ENCODE measurements around the gene PGAM5.

Gene PGAM5

DNA sequence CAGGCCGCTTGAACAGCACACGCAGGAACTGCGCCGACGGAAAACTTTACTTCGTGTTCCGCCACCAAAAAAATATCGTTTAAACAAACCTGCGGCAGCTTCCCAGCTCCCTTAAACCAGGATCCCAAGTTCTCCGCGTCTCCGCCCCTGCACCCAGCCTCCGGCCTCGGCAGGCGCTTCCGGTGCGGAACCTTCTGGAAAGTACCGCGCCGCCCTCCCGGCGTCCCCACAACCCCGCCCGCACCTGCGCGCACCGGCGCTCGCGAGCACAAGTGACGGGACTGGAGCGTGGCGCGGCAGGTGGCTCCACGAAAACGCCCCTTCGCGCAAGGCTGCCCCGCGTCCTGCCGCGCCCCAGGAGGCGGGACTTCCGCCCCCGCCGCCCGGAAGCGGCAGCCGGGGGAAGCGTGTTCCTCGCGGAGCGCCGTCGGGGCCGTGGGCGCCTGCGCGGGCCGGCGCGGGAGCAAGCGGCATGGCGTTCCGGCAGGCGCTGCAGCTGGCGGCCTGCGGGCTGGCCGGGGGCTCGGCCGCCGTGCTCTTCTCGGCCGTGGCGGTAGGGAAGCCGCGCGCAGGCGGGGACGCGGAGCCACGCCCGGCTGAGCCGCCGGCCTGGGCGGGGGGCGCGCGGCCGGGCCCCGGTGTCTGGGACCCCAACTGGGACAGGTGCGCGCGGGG, at the start of gene PGAM5:
TSS of gene PGAM5 (plus strand) at position 438 of the 675 bp plus-strand sequence. CDS start at position 473, 35 bp downstream.
- peaks cover 0 to 6% of the 10 kb centered on the region in 2 donors for H3K4me1 ChIP-seq (ENCODE audit: control insufficient read depth in 1 of 2, insufficient read depth in 2 of 2, low read length in 2 of 2)
- peak within 1 kb of the TSS; percentile 84 to 94 for H3K4me3 ChIP-seq (ENCODE audit: low read depth in 1 of 2, low read length in 2 of 2)
- peaks cover 7 to 11% of the 10 kb centered on the region in 2 donors for H3K36me3 ChIP-seq (ENCODE audit: control insufficient read depth in 1 of 2, insufficient read depth in 2 of 2, low read length in 2 of 2)
- no peaks in the 10 kb centered on the region for H3K9me3 ChIP-seq (ENCODE audit: control insufficient read depth in 1 of 2, low read length in 2 of 2)
- H3K27ac ChIP-seq (ENCODE audit: low read depth, low read length): peak within 1 kb of the TSS; percentile 83
- peak within 1 kb of the TSS; percentile 71 to 86 for H3K9ac ChIP-seq (ENCODE audit: low read depth in 1 of 2, low read length in 2 of 2)
- no peaks in the 10 kb centered on the region for H3K27me3 ChIP-seq (ENCODE audit: control insufficient read depth in 1 of 2, insufficient read depth in 2 of 2, low read length in 2 of 2)

GRCh38 chr12:132660996-132661395, 49.6 kb upstream of the PGAM5 start:
- Histone ChIP-seq H3K9me3 (ENCODE audit: control insufficient read depth in 1 of 2, low read length in 2 of 2) (no peaks in the 10 kb centered on the region), H3K27me3 (ENCODE audit: control insufficient read depth in 1 of 2, insufficient read depth in 2 of 2, low read length in 2 of 2) (no peaks in the 10 kb centered on the region), H3K27ac (ENCODE audit: low read depth, low read length) (no peak overlapping the region), H3K4me3 (ENCODE audit: low read depth in 1 of 2, low read length in 2 of 2) (no peak overlapping the region), H3K4me1 (ENCODE audit: control insufficient read depth in 1 of 2, insufficient read depth in 2 of 2, low read length in 2 of 2) (no peaks in the 10 kb centered on the region), H3K9ac (ENCODE audit: low read depth in 1 of 2, low read length in 2 of 2) (no peak overlapping the region), H3K36me3 (ENCODE audit: control insufficient read depth in 1 of 2, insufficient read depth in 2 of 2, low read length in 2 of 2) (peaks cover 50 to 99% of the 10 kb centered on the region in 2 donors)

DNA sequence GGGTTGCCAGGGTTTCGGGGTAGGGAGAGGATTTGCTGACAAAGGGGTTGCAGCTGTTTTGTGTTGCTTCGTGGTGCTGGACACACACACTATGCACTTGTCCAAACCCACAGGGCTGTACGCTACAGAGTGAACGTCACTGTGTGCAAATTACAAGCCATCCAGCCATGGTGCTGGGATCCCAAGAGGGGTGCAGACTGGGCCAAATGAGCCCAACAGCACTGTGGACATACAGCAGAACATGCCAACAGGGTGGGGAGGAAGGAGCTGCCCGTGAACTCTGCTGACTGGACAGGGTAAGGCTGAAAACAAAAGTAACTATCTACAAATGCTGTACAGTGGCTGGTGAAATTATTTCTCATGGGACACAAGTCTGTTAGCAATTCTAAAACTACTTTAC, 48.7 kb upstream of the PGAM5 start:
- Histone ChIP-seq H3K36me3 (ENCODE audit: control insufficient read depth in 1 of 2, insufficient read depth in 2 of 2, low read length in 2 of 2) (peaks cover 50 to 99% of the 10 kb centered on the region in 2 donors), H3K27ac (ENCODE audit: low read depth, low read length) (no peak overlapping the region), H3K4me1 (ENCODE audit: control insufficient read depth in 1 of 2, insufficient read depth in 2 of 2, low read length in 2 of 2) (no peaks in the 10 kb centered on the region), H3K9ac (ENCODE audit: low read depth in 1 of 2, low read length in 2 of 2) (no peak overlapping the region), H3K4me3 (ENCODE audit: low read depth in 1 of 2, low read length in 2 of 2) (no peak overlapping the region), H3K27me3 (ENCODE audit: control insufficient read depth in 1 of 2, insufficient read depth in 2 of 2, low read length in 2 of 2) (no peaks in the 10 kb centered on the region), H3K9me3 (ENCODE audit: control insufficient read depth in 1 of 2, low read length in 2 of 2) (no peaks in the 10 kb centered on the region)

DNA sequence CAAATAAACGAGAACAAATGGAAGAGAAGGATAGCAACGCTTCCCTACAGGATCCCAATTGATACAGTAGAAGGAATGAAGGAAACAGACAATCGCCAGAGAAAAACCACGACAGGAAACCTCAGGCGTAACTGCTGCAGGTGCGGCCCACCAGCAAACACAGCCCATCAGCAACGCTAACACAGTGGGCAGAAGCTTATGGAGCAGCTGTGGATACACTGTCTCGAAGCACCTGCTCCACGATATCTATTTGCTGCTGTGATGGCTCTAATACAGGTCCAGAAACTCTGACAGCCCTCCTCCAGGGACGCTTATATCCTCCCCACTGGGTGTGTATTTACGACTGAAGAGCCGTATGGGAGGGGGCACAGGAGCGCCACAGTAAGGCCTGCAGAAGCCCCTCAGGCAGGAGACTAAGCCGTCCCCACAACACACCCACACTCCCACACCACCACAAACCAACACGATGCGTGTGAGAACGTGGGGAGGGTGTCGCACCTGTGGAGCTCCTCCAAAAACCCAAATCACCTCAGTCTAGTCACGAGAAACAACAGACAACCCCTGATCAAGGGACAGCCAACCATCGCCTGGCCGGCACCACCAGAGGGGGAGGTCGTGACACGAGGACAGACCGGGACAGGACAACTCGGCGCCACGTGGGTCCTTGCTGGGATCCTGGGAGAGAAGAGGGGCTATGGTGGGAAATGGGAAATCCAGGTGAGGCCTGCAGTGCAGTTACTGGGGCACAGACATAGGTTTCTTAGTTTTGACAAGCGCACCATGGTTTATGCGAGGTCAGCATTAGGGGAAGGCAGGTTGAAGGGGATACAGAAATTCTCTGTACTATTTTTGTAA, 47.5 kb upstream of the PGAM5 start:
- Histone ChIP-seq H3K9ac (ENCODE audit: low read depth in 1 of 2, low read length in 2 of 2) (no peak overlapping the region), H3K4me3 (ENCODE audit: low read depth in 1 of 2, low read length in 2 of 2) (no peak overlapping the region), H3K27me3 (ENCODE audit: control insufficient read depth in 1 of 2, insufficient read depth in 2 of 2, low read length in 2 of 2) (no peaks in the 10 kb centered on the region), H3K27ac (ENCODE audit: low read depth, low read length) (no peak overlapping the region), H3K4me1 (ENCODE audit: control insufficient read depth in 1 of 2, insufficient read depth in 2 of 2, low read length in 2 of 2) (no peaks in the 10 kb centered on the region), H3K36me3 (ENCODE audit: control insufficient read depth in 1 of 2, insufficient read depth in 2 of 2, low read length in 2 of 2) (peaks cover 38 to 98% of the 10 kb centered on the region in 2 donors), H3K9me3 (ENCODE audit: control insufficient read depth in 1 of 2, low read length in 2 of 2) (no peaks in the 10 kb centered on the region)

GRCh38 chr12:132664206-132665148, 46.2 kb upstream of the PGAM5 start:
- Histone ChIP-seq H3K27me3 (ENCODE audit: control insufficient read depth in 1 of 2, insufficient read depth in 2 of 2, low read length in 2 of 2) (no peaks in the 10 kb centered on the region), H3K9me3 (ENCODE audit: control insufficient read depth in 1 of 2, low read length in 2 of 2) (no peaks in the 10 kb centered on the region), H3K27ac (ENCODE audit: low read depth, low read length) (no peak overlapping the region), H3K4me3 (ENCODE audit: low read depth in 1 of 2, low read length in 2 of 2) (no peak overlapping the region), H3K4me1 (ENCODE audit: control insufficient read depth in 1 of 2, insufficient read depth in 2 of 2, low read length in 2 of 2) (no peaks in the 10 kb centered on the region), H3K36me3 (ENCODE audit: control insufficient read depth in 1 of 2, insufficient read depth in 2 of 2, low read length in 2 of 2) (peaks cover 34 to 93% of the 10 kb centered on the region in 2 donors), H3K9ac (ENCODE audit: low read depth in 1 of 2, low read length in 2 of 2) (no peak overlapping the region)

DNA sequence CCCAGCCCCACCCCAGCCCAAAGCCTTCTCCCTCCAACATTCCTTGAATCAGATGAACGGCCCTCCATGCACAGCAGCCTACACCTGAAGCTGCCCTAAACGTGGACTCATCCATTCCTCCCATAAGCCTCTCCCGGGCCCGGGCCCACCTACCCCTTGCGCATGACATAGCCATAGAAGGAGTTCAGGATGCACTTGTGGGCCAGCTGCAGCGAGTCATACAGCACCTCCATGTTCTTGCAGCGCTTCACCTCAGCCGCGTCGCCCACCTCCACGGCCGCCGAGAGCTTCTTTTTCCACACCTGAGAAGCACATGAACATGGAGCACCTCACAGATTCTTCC, 45.5 kb upstream of the PGAM5 start:
- H3K27me3 ChIP-seq (ENCODE audit: control insufficient read depth in 1 of 2, insufficient read depth in 2 of 2, low read length in 2 of 2): no peaks in the 10 kb centered on the region
- H3K9ac ChIP-seq (ENCODE audit: low read depth in 1 of 2, low read length in 2 of 2): no peak overlapping the region
- H3K36me3 ChIP-seq (ENCODE audit: control insufficient read depth in 1 of 2, insufficient read depth in 2 of 2, low read length in 2 of 2): peaks cover 30 to 92% of the 10 kb centered on the region in 2 donors
- no peak overlapping the region for H3K4me3 ChIP-seq (ENCODE audit: low read depth in 1 of 2, low read length in 2 of 2)
- no peaks in the 10 kb centered on the region for H3K9me3 ChIP-seq (ENCODE audit: control insufficient read depth in 1 of 2, low read length in 2 of 2)
- no peaks in the 10 kb centered on the region for H3K4me1 ChIP-seq (ENCODE audit: control insufficient read depth in 1 of 2, insufficient read depth in 2 of 2, low read length in 2 of 2)
- no peak overlapping the region for H3K27ac ChIP-seq (ENCODE audit: low read depth, low read length)

GRCh38 chr12:132665794-132666193, 44.8 kb upstream of the PGAM5 start:
- H3K9ac ChIP-seq (ENCODE audit: low read depth in 1 of 2, low read length in 2 of 2): no peak overlapping the region
- no peaks in the 10 kb centered on the region for H3K27me3 ChIP-seq (ENCODE audit: control insufficient read depth in 1 of 2, insufficient read depth in 2 of 2, low read length in 2 of 2)
- H3K4me3 ChIP-seq (ENCODE audit: low read depth in 1 of 2, low read length in 2 of 2): no peak overlapping the region
- H3K27ac ChIP-seq (ENCODE audit: low read depth, low read length): no peak overlapping the region
- no peaks in the 10 kb centered on the region for H3K4me1 ChIP-seq (ENCODE audit: control insufficient read depth in 1 of 2, insufficient read depth in 2 of 2, low read length in 2 of 2)
- H3K36me3 ChIP-seq (ENCODE audit: control insufficient read depth in 1 of 2, insufficient read depth in 2 of 2, low read length in 2 of 2): peaks cover 24 to 85% of the 10 kb centered on the region in 2 donors
- H3K9me3 ChIP-seq (ENCODE audit: control insufficient read depth in 1 of 2, low read length in 2 of 2): no peaks in the 10 kb centered on the region

- no peak overlapping the region for H3K27ac ChIP-seq (ENCODE audit: low read depth, low read length)
- no peak overlapping the region for H3K9ac ChIP-seq (ENCODE audit: low read depth in 1 of 2, low read length in 2 of 2)
- no peaks in the 10 kb centered on the region for H3K9me3 ChIP-seq (ENCODE audit: control insufficient read depth in 1 of 2, low read length in 2 of 2)
- H3K4me1 ChIP-seq (ENCODE audit: control insufficient read depth in 1 of 2, insufficient read depth in 2 of 2, low read length in 2 of 2): no peaks in the 10 kb centered on the region
- peaks cover 13 to 78% of the 10 kb centered on the region in 2 donors for H3K36me3 ChIP-seq (ENCODE audit: control insufficient read depth in 1 of 2, insufficient read depth in 2 of 2, low read length in 2 of 2)
- H3K4me3 ChIP-seq (ENCODE audit: low read depth in 1 of 2, low read length in 2 of 2): no peak overlapping the region
- no peaks in the 10 kb centered on the region for H3K27me3 ChIP-seq (ENCODE audit: control insufficient read depth in 1 of 2, insufficient read depth in 2 of 2, low read length in 2 of 2)
Observed at GRCh38 chr12:132668191-132669088, 42.2 kb upstream of the PGAM5 start.

GRCh38 chr12:132669166-132669879, 41.3 kb upstream of the PGAM5 start:
- H3K4me1 ChIP-seq (ENCODE audit: control insufficient read depth in 1 of 2, insufficient read depth in 2 of 2, low read length in 2 of 2): no peaks in the 10 kb centered on the region
- no peaks in the 10 kb centered on the region for H3K27me3 ChIP-seq (ENCODE audit: control insufficient read depth in 1 of 2, insufficient read depth in 2 of 2, low read length in 2 of 2)
- H3K9me3 ChIP-seq (ENCODE audit: control insufficient read depth in 1 of 2, low read length in 2 of 2): no peaks in the 10 kb centered on the region
- H3K4me3 ChIP-seq (ENCODE audit: low read depth in 1 of 2, low read length in 2 of 2): no peak overlapping the region
- no peak overlapping the region for H3K27ac ChIP-seq (ENCODE audit: low read depth, low read length)
- H3K36me3 ChIP-seq (ENCODE audit: control insufficient read depth in 1 of 2, insufficient read depth in 2 of 2, low read length in 2 of 2): peaks cover 12 to 77% of the 10 kb centered on the region in 2 donors
- H3K9ac ChIP-seq (ENCODE audit: low read depth in 1 of 2, low read length in 2 of 2): no peak overlapping the region

All from duodenal mucosa (tissue), 2 donors.